Mesenchymal stem cell (in vitro differentiated cells and primary cell): ENCODE measurements around the gene SOD3.

Source experiments
- DNase-seq: peaks from one replicate; pipeline ENCODE4 v3.0.0-alpha.2; 2013
- H2AFZ ChIP-seq: one replicate; pipeline ENCODE4 v1.6.1; 2013; ENCODE audit warnings: low read depth, mild to moderate bottlenecking, control low read depth, inconsistent platforms, low read length, moderate library complexity
- H2AK5ac ChIP-seq: 2 replicates; pipeline ENCODE4 v1.6.1; 2013; ENCODE audit warnings: low read length, moderate library complexity, mild to moderate bottlenecking, inconsistent platforms; ENCODE audit not compliant: severe bottlenecking
- H2BK120ac ChIP-seq: one replicate; pipeline ENCODE4 v1.6.1; 2013; ENCODE audit warnings: low read depth, mild to moderate bottlenecking, inconsistent platforms, low read length, moderate library complexity
- H2BK12ac ChIP-seq, 2 experiments: one replicate each; pipeline ENCODE4 v1.6.1; 2013; ENCODE audit warnings: inconsistent platforms in 2 of 2, low read length in 2 of 2, mild to moderate bottlenecking in 2 of 2, moderate library complexity in 2 of 2, control low read depth in 1 of 2
- H2BK15ac ChIP-seq: one replicate; pipeline ENCODE4 v1.6.1; 2013; ENCODE audit warnings: mild to moderate bottlenecking, low read depth, inconsistent platforms; ENCODE audit not compliant: poor library complexity, severe bottlenecking
- H2BK5ac ChIP-seq: 2 replicates; pipeline ENCODE4 v1.6.1; 2013; ENCODE audit warnings: low read depth, mild to moderate bottlenecking, low read length, control low read depth, inconsistent platforms; ENCODE audit not compliant: poor library complexity, severe bottlenecking
- H3K14ac ChIP-seq, 2 experiments: one replicate each; pipeline ENCODE4 v1.6.1; 2013; ENCODE audit warnings: inconsistent platforms in 2 of 2, low read length in 2 of 2, control low read depth in 1 of 2, mild to moderate bottlenecking in 1 of 2, moderate library complexity in 1 of 2
- H3K18ac ChIP-seq, 2 experiments: one replicate each; pipeline ENCODE4 v1.6.1; 2013; ENCODE audit warnings: inconsistent platforms in 2 of 2, low read length in 2 of 2, control low read depth in 1 of 2, low read depth in 1 of 2, mild to moderate bottlenecking in 1 of 2
- H3K23ac ChIP-seq, 2 experiments: one replicate each; pipeline ENCODE4 v1.6.1; 2013; ENCODE audit warnings: inconsistent platforms in 2 of 2, low read length in 2 of 2, mild to moderate bottlenecking in 2 of 2, moderate library complexity in 2 of 2, control low read depth in 1 of 2
- H3K27ac ChIP-seq: 2 replicates; pipeline ENCODE4 v1.5.1; 2013; ENCODE audit warnings: mild to moderate bottlenecking, moderate library complexity, low read length, control low read depth, inconsistent platforms; ENCODE audit not compliant: poor library complexity, severe bottlenecking
- H3K27me3 ChIP-seq, 2 experiments: 2 replicates each; pipeline versions ENCODE4 v1.6.1 to v1.7.0; 2013; ENCODE audit warnings: low read length in 2 of 2, mild to moderate bottlenecking in 2 of 2, moderate library complexity in 2 of 2, control low read depth in 1 of 2, inconsistent platforms in 1 of 2; ENCODE audit not compliant: control insufficient read depth in 1 of 2, insufficient read depth in 1 of 2
- H3K36me3 ChIP-seq, 2 experiments: 2 replicates each; pipeline versions ENCODE4 v1.6.1 to v1.7.0; 2013; ENCODE audit warnings: low read length in 2 of 2, control low read depth in 1 of 2, inconsistent platforms in 1 of 2, low read depth in 1 of 2, mild to moderate bottlenecking in 1 of 2; ENCODE audit not compliant: insufficient read depth in 2 of 2, control insufficient read depth in 1 of 2
- H3K4ac ChIP-seq, 2 experiments: one replicate each; pipeline ENCODE4 v1.6.1; 2013; ENCODE audit warnings: inconsistent platforms in 2 of 2, low read length in 2 of 2, mild to moderate bottlenecking in 2 of 2, moderate library complexity in 2 of 2, control low read depth in 1 of 2, low read depth in 1 of 2
- H3K4me1 ChIP-seq: 2 replicates; pipeline ENCODE4 v1.6.1; 2013; ENCODE audit warnings: low read depth, low read length, control low read depth; ENCODE audit not compliant: control insufficient read depth, insufficient read depth
- H3K4me2 ChIP-seq: 2 replicates; pipeline ENCODE4 v1.6.1; 2013; ENCODE audit warnings: low read length, mild to moderate bottlenecking, inconsistent platforms; ENCODE audit not compliant: poor library complexity, severe bottlenecking
- H3K4me3 ChIP-seq, 2 experiments: 2 replicates each; pipeline versions ENCODE4 v1.5.1 to v1.7.0; 2013; ENCODE audit warnings: low read length in 2 of 2, mild to moderate bottlenecking in 2 of 2, control low read depth in 1 of 2, low read depth in 1 of 2; ENCODE audit not compliant: insufficient read depth in 1 of 2
- H3K79me1 ChIP-seq: replicated peaks from 2 replicates; pipeline ENCODE4 v1.6.1; 2013; ENCODE audit warnings: mild to moderate bottlenecking, control low read depth, low read length, inconsistent platforms; ENCODE audit not compliant: poor library complexity, severe bottlenecking
- H3K9ac ChIP-seq: 2 replicates; pipeline ENCODE4 v1.7.0; 2013; ENCODE audit warnings: mild to moderate bottlenecking, low read length, moderate library complexity
- H3K9me3 ChIP-seq: 2 replicates; pipeline ENCODE4 v1.7.0; 2013; ENCODE audit warnings: mild to moderate bottlenecking, low read length; ENCODE audit not compliant: control insufficient read depth
- H4K8ac ChIP-seq: one replicate; pipeline ENCODE4 v1.6.1; 2013; ENCODE audit warnings: inconsistent platforms, mild to moderate bottlenecking, low read length, moderate library complexity
- H4K91ac ChIP-seq: one replicate; pipeline ENCODE4 v1.6.1; 2013; ENCODE audit warnings: mild to moderate bottlenecking, low read length, inconsistent platforms
- WGBS: methylation state at CpG from one replicate; pipeline ENCODE4 v1.1.7; 2013; ENCODE audit warnings: mixed read lengths; 5-methylcytosine and 5-hydroxymethylcytosine counted together

Gene SOD3

GRCh38 chr4:24763631-24764297 is 31.6 kb upstream of the SOD3 start:
- Histone ChIP-seq H3K23ac (no peak overlapping the region), H3K4me2 (no peak overlapping the region), H3K4ac (no peak overlapping the region), H2BK120ac (no peak overlapping the region), H4K8ac (no peak overlapping the region), H2BK15ac (no peak overlapping the region), H4K91ac (no peak overlapping the region), H3K79me1 (no peaks in the 10 kb centered on the region), H2AK5ac (no peak overlapping the region), H2AFZ (no peak overlapping the region), H2BK12ac (no peak overlapping the region), H2BK5ac (no peak overlapping the region), H3K9ac (peak overlapping the region; percentile 64), H3K9me3 (no peaks in the 10 kb centered on the region), H3K27me3 (no peaks in the 10 kb centered on the region), H3K27ac (no peak overlapping the region), H3K14ac (no peak overlapping the region), H3K4me3 (peak overlapping the region in 1 of 2 experiments; percentile 5), H3K36me3 (no peaks in the 10 kb centered on the region), H3K4me1 (peaks cover 4% of the 10 kb centered on the region), H3K18ac (no peak overlapping the region)
- no peak for DNase-seq
- WGBS = 71% methylated on average over 5 of the region's 5 CpGs

GRCh38 chr4:24764345-24764744 is 31.0 kb upstream of the SOD3 start:
- Histone ChIP-seq H3K23ac (no peak overlapping the region), H3K14ac (no peak overlapping the region), H3K27ac (no peak overlapping the region), H3K36me3 (no peaks in the 10 kb centered on the region), H3K4ac (no peak overlapping the region), H4K8ac (no peak overlapping the region), H2BK120ac (no peak overlapping the region), H3K9me3 (no peaks in the 10 kb centered on the region), H3K79me1 (no peaks in the 10 kb centered on the region), H3K9ac (peak overlapping the region; percentile 64), H2BK12ac (no peak overlapping the region), H2AK5ac (no peak overlapping the region), H3K4me3 (no peak overlapping the region), H2BK5ac (no peak overlapping the region), H3K27me3 (no peaks in the 10 kb centered on the region), H3K18ac (no peak overlapping the region), H4K91ac (no peak overlapping the region), H2AFZ (no peak overlapping the region), H3K4me1 (peaks cover 4% of the 10 kb centered on the region), H3K4me2 (no peak overlapping the region), H2BK15ac (no peak overlapping the region)
- 77% methylated on average over 3 of the region's 3 CpGs for WGBS
- DNase-seq = no peak

GRCh38 chr4:24765376-24765988 is 29.9 kb upstream of the SOD3 start:
- 71% methylated on average over 4 of the region's 4 CpGs for WGBS
- Histone ChIP-seq H2AFZ (no peak overlapping the region), H3K4me3 (no peak overlapping the region), H3K14ac (no peak overlapping the region), H3K36me3 (no peaks in the 10 kb centered on the region), H3K4ac (no peak overlapping the region), H2BK5ac (no peak overlapping the region), H2AK5ac (no peak overlapping the region), H3K18ac (peak overlapping the region in 1 of 2 experiments; percentile 83), H4K91ac (no peak overlapping the region), H3K27ac (no peak overlapping the region), H4K8ac (no peak overlapping the region), H3K4me2 (no peak overlapping the region), H3K79me1 (no peaks in the 10 kb centered on the region), H2BK120ac (no peak overlapping the region), H3K9me3 (no peaks in the 10 kb centered on the region), H3K4me1 (peaks cover 10% of the 10 kb centered on the region), H2BK15ac (no peak overlapping the region), H3K9ac (no peak overlapping the region), H2BK12ac (no peak overlapping the region), H3K23ac (no peak overlapping the region), H3K27me3 (no peaks in the 10 kb centered on the region)
- DNase-seq = peak; percentile 42

GRCh38 chr4:24768006-24768405 is 27.4 kb upstream of the SOD3 start:
- Histone ChIP-seq H4K91ac (no peak overlapping the region), H4K8ac (no peak overlapping the region), H2BK15ac (no peak overlapping the region), H3K27me3 (no peaks in the 10 kb centered on the region), H3K4ac (no peak overlapping the region), H3K14ac (no peak overlapping the region), H3K27ac (no peak overlapping the region), H3K4me3 (no peak overlapping the region), H3K9me3 (no peaks in the 10 kb centered on the region), H2AFZ (no peak overlapping the region), H3K9ac (no peak overlapping the region), H3K4me2 (no peak overlapping the region), H3K36me3 (no peaks in the 10 kb centered on the region), H2AK5ac (no peak overlapping the region), H2BK12ac (no peak overlapping the region), H3K4me1 (peaks cover 10% of the 10 kb centered on the region), H3K79me1 (no peaks in the 10 kb centered on the region), H3K18ac (no peak overlapping the region), H2BK5ac (no peak overlapping the region), H2BK120ac (no peak overlapping the region), H3K23ac (no peak overlapping the region)
- no peak for DNase-seq
- 77% methylated on average over 4 of the region's 5 CpGs for WGBS
